ENCODE results near the gene APOC1. TPM values are rescaled to one million over a fixed set of nuclear protein-coding genes. Genes with fewer than 3 reads are reported as not detected.

The APOC1 gene
- total RNA-seq, 1 donor from 2014 or later = 11.4 TPM

- DNase-seq (ENCODE audit: low read depth) = no peak
- no peak for TF ChIP-seq CTCF (conservative IDR thresholded peaks at IDR 0.05; ENCODE audit: low read depth, low read length)
- peak overlapping the region; percentile 75 for H3K4me3 ChIP-seq (ENCODE audit: low read depth, low read length)
Observed at GRCh38 chr19:44954278-44954648, 39.9 kb downstream of the APOC1 start.

GRCh38 chr19:44954649-44955504, 40.5 kb downstream of the APOC1 start, which contains the start of gene CLPTM1:
TSS of gene CLPTM1 (plus strand) at chr19:44955380. CDS start at chr19:44955396, 16 bp downstream.
- H3K4me3 ChIP-seq (ENCODE audit: low read depth, low read length) = peak within 1 kb of the TSS; percentile 75
- peak; percentile 89 for DNase-seq (ENCODE audit: low read depth)
- TF ChIP-seq CTCF (conservative IDR thresholded peaks at IDR 0.05; ENCODE audit: low read depth, low read length) = no peak

GRCh38 chr19:44955505-44956439, 41.4 kb downstream of the APOC1 start:
- peak overlapping the region; percentile 75 for H3K4me3 ChIP-seq (ENCODE audit: low read depth, low read length)
- no peak for TF ChIP-seq CTCF (conservative IDR thresholded peaks at IDR 0.05; ENCODE audit: low read depth, low read length)
- no peak for DNase-seq (ENCODE audit: low read depth)

DNA sequence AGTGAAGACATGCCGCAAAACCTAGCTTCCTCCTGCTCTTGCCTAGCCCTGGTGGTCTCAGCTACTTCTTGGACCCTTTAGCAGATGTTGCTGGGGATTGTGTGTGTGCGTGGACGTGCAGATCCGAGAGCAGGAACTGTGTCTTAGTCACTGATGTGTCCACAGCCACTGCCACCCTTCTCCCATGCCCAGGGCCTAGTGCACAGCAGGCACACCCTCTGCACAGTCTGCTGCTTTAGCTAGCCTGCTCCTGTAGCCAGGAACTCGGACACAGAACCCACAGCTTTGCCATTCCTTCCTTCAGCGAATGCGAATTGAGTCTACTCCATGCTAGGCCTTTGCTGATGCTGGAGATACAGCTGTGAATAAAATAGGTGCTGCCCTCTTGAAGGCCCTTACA, 43.1 kb downstream of the APOC1 start:
- DNase-seq (ENCODE audit: low read depth) = no peak
- H3K4me3 ChIP-seq (ENCODE audit: low read depth, low read length) = peak overlapping the region; percentile 75
- TF ChIP-seq CTCF (conservative IDR thresholded peaks at IDR 0.05; ENCODE audit: low read depth, low read length) = no peak

GRCh38 chr19:44958090-44958489, 43.7 kb downstream of the APOC1 start:
- no peak for TF ChIP-seq CTCF (conservative IDR thresholded peaks at IDR 0.05; ENCODE audit: low read depth, low read length)

DNA sequence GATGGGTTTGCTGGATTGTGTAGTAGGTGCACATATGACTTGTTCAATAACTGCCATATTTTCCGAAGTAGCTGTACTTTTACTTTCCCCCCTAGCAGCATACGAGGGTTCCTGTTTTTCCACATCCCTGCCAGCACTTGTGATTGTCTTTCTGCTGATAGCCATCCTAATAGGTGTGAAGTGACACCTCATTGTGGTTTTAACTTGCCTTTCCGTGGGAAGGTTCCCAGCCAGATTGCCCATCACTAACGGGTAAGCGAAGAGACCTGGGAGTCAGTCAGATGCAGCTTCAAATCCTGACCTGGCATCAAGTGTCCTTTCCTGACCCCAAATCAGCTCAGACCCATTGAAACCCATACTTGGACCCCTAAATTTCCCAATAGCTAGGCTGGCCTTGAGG, 45.3 kb downstream of the APOC1 start:
- no peak overlapping the region for H3K4me3 ChIP-seq (ENCODE audit: low read depth, low read length)
- DNase-seq (ENCODE audit: low read depth) = no peak
- no peak for TF ChIP-seq CTCF (conservative IDR thresholded peaks at IDR 0.05; ENCODE audit: low read depth, low read length)

More at GRCh38 chr19:44958090-44958489, 43.7 kb downstream of the APOC1 start:
- H3K4me3 ChIP-seq (ENCODE audit: low read depth, low read length) = no peak overlapping the region
- DNase-seq (ENCODE audit: low read depth) = no peak

Data from epithelial cell of proximal tubule (primary cell).